Measurements from ENCODE around the gene PNMT. TPM values are rescaled to one million over a fixed set of nuclear protein-coding genes. Genes with fewer than 3 reads are reported as not detected.

Gene PNMT
- total and polyA plus RNA-seq, 2 of the 13 experiments (the other 11 are each of a cell fraction or from before 2014, with no cell fraction given), result 0.25 TPM; not detected in 1

DNA sequence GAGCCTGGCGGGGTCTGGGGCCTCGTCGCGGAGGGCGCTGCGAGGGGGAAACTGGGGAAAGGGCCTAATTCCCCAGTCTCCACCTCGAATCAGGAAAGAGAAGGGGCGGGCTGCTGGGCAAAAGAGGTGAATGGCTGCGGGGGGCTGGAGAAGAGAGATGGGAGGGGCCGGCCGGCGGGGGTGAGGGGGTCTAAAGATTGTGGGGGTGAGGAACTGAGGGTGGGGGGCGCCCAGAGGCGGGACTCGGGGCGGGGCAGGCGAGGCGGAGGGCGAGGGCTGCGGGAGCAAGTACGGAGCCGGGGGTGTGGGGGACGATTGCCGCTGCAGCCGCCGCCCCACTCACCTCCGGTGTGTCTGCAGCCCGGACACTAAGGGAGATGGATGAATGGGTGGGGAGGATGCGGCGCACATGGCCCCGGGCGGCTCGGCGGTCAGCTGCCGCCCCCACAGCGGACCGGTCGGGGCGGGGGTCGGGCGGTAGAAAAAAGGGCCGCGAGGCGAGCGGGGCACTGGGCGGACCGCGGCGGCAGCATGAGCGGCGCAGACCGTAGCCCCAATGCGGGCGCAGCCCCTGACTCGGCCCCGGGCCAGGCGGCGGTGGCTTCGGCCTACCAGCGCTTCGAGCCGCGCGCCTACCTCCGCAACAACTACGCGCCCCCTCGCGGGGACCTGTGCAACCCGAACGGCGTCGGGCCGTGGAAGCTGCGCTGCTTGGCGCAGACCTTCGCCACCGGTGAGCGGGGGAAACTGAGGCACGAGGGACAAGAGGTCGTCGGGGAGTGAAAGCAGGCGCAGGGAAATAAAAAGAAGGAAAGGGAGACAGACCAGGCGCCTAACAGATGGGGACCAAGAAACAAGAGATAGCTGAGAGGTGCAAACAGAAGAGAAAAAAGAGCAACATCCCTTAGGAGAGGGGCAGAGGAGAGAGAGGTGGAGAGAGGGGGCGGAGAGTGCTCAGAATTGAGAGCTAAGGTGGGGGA, at the start of gene PNMT (continued):
- TF ChIP-seq, protein P1, sequence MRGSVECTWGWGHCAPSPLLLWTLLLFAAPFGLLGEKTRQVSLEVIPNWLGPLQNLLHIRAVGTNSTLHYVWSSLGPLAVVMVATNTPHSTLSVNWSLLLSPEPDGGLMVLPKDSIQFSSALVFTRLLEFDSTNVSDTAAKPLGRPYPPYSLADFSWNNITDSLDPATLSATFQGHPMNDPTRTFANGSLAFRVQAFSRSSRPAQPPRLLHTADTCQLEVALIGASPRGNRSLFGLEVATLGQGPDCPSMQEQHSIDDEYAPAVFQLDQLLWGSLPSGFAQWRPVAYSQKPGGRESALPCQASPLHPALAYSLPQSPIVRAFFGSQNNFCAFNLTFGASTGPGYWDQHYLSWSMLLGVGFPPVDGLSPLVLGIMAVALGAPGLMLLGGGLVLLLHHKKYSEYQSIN (CRISPR knock-in tag; IDR thresholded peaks at IDR 0.05; ENCODE audit: borderline replicate concordance), result no peak
- TF ChIP-seq, protein P2, sequence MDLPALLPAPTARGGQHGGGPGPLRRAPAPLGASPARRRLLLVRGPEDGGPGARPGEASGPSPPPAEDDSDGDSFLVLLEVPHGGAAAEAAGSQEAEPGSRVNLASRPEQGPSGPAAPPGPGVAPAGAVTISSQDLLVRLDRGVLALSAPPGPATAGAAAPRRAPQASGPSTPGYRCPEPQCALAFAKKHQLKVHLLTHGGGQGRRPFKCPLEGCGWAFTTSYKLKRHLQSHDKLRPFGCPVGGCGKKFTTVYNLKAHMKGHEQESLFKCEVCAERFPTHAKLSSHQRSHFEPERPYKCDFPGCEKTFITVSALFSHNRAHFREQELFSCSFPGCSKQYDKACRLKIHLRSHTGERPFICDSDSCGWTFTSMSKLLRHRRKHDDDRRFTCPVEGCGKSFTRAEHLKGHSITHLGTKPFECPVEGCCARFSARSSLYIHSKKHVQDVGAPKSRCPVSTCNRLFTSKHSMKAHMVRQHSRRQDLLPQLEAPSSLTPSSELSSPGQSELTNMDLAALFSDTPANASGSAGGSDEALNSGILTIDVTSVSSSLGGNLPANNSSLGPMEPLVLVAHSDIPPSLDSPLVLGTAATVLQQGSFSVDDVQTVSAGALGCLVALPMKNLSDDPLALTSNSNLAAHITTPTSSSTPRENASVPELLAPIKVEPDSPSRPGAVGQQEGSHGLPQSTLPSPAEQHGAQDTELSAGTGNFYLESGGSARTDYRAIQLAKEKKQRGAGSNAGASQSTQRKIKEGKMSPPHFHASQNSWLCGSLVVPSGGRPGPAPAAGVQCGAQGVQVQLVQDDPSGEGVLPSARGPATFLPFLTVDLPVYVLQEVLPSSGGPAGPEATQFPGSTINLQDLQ (CRISPR knock-in tag; IDR thresholded peaks at IDR 0.05), result no peak
- TF ChIP-seq ZNF317 (CRISPR knock-in tag; IDR thresholded peaks at IDR 0.05) (no peak), PLSCR1 (CRISPR knock-in tag; IDR thresholded peaks at IDR 0.05; ENCODE audit: borderline replicate concordance) (no peak), ZNF337 (CRISPR knock-in tag; IDR thresholded peaks at IDR 0.05; ENCODE audit: borderline replicate concordance, low read depth) (peak; percentile 48; the same call in 1 of the 2 replicates), STAT6 (CRISPR knock-in tag; IDR thresholded peaks at IDR 0.05; ENCODE audit: borderline replicate concordance) (no peak), NFIB (CRISPR knock-in tag; IDR thresholded peaks at IDR 0.05; ENCODE audit: borderline replicate concordance) (no peak), ZFP41 (CRISPR knock-in tag; IDR thresholded peaks at IDR 0.05; ENCODE audit: borderline replicate concordance) (no peak), DDIT3 (CRISPR knock-in tag; IDR thresholded peaks at IDR 0.05) (no peak), NCOA2 (CRISPR knock-in tag; IDR thresholded peaks at IDR 0.05) (peak; percentile 57), ZMYM2 (CRISPR knock-in tag; IDR thresholded peaks at IDR 0.05) (no peak), BRD4 (CRISPR knock-in tag; IDR thresholded peaks at IDR 0.05) (no peak), MATR3 (CRISPR knock-in tag; IDR thresholded peaks at IDR 0.05) (no peak), ZIK1 (CRISPR knock-in tag; IDR thresholded peaks at IDR 0.05; ENCODE audit: borderline replicate concordance, low read depth) (peak; percentile 51; the same call in 1 of the 2 replicates), FOSL1 (CRISPR knock-in tag; IDR thresholded peaks at IDR 0.05; ENCODE audit: borderline replicate concordance) (no peak), FOXK1 (CRISPR knock-in tag; IDR thresholded peaks at IDR 0.05; ENCODE audit: borderline replicate concordance, low read depth) (peak; percentile 84; the same call in 1 of the 2 replicates), ZNF331 (CRISPR knock-in tag; IDR thresholded peaks at IDR 0.05) (peak; percentile 85), ISL2 (CRISPR knock-in tag; IDR thresholded peaks at IDR 0.05) (no peak), ZNF232 (CRISPR knock-in tag; IDR thresholded peaks at IDR 0.05; ENCODE audit: borderline replicate concordance) (0 out of 2 replicates have a peak, but pooled peaks have one; percentile 44)
